ENCODE data around the gene SHISAL1.

Gene SHISAL1

GRCh38 chr22:44266796-44267760 lies 45.7 kb downstream of the SHISAL1 start:
- TF ChIP-seq EZH2 (IDR thresholded peaks at IDR 0.05; ENCODE audit: borderline replicate concordance, low read depth, low read length, severe bottlenecking) (no peak), CTCF (IDR thresholded peaks at IDR 0.05; ENCODE audit: borderline replicate concordance, extremely low read depth, low read length, poor library complexity, severe bottlenecking) (no peak)
- ATAC-seq (ENCODE audit: insufficient read depth, low read depth) (no peak), DNase-seq (no peak)
- H3K4me2 ChIP-seq (ENCODE audit: insufficient read depth, low read length), result no peak overlapping the region
- H3K4me1 ChIP-seq (ENCODE audit: insufficient read depth, low read length), result no peaks in the 10 kb centered on the region
- no peaks in the 10 kb centered on the region for H4K20me1 ChIP-seq (ENCODE audit: insufficient read depth, low read length)
- H3K36me3 ChIP-seq (ENCODE audit: insufficient read depth, low read length), result no peaks in the 10 kb centered on the region
- no peak overlapping the region for H2AFZ ChIP-seq (ENCODE audit: low read depth, low read length)
- no peak overlapping the region for H3K9ac ChIP-seq (ENCODE audit: low read depth, low read length)
- no peaks in the 10 kb centered on the region for H3K9me3 ChIP-seq (ENCODE audit: insufficient read depth, low read length, severe bottlenecking)
- no peak overlapping the region for H3K27ac ChIP-seq (ENCODE audit: low read length)
- no peaks in the 10 kb centered on the region for H3K79me2 ChIP-seq (ENCODE audit: insufficient read depth, low read length)
- H3K27me3 ChIP-seq (ENCODE audit: insufficient read depth, low read length, poor library complexity), result no peaks in the 10 kb centered on the region
- no peak overlapping the region for H3K4me3 ChIP-seq (ENCODE audit: low read depth in 1 of 2, low read length in 2 of 2)

GRCh38 chr22:44263547-44263946 lies 49.2 kb downstream of the SHISAL1 start:
- no peak overlapping the region for H3K9ac ChIP-seq (ENCODE audit: low read depth, low read length)

GRCh38 chr22:44261861-44262595 lies 50.7 kb downstream of the SHISAL1 start:
- Histone ChIP-seq H3K4me1 (ENCODE audit: insufficient read depth, low read length) (no peaks in the 10 kb centered on the region), H3K27me3 (ENCODE audit: insufficient read depth, low read length, poor library complexity) (no peaks in the 10 kb centered on the region), H3K4me3 (ENCODE audit: low read depth in 1 of 2, low read length in 2 of 2) (no peak overlapping the region), H3K79me2 (ENCODE audit: insufficient read depth, low read length) (no peaks in the 10 kb centered on the region), H3K9me3 (ENCODE audit: insufficient read depth, low read length, severe bottlenecking) (no peaks in the 10 kb centered on the region), H2AFZ (ENCODE audit: low read depth, low read length) (no peak overlapping the region), H4K20me1 (ENCODE audit: insufficient read depth, low read length) (no peaks in the 10 kb centered on the region), H3K27ac (ENCODE audit: low read length) (no peak overlapping the region), H3K36me3 (ENCODE audit: insufficient read depth, low read length) (no peaks in the 10 kb centered on the region), H3K9ac (ENCODE audit: low read depth, low read length) (no peak overlapping the region), H3K4me2 (ENCODE audit: insufficient read depth, low read length) (no peak overlapping the region)
- no peak for TF ChIP-seq CTCF (IDR thresholded peaks at IDR 0.05; ENCODE audit: borderline replicate concordance, extremely low read depth, low read length, poor library complexity, severe bottlenecking)
- TF ChIP-seq EZH2 (IDR thresholded peaks at IDR 0.05; ENCODE audit: borderline replicate concordance, low read depth, low read length, severe bottlenecking), result no peak
- DNase-seq, result no peak
- no peak for ATAC-seq (ENCODE audit: insufficient read depth, low read depth)

More at GRCh38 chr22:44263547-44263946, 49.2 kb downstream of the SHISAL1 start:
- ATAC-seq (ENCODE audit: insufficient read depth, low read depth) (no peak), DNase-seq (no peak)
- no peak overlapping the region for H3K4me3 ChIP-seq (ENCODE audit: low read depth in 1 of 2, low read length in 2 of 2)
- no peaks in the 10 kb centered on the region for H3K79me2 ChIP-seq (ENCODE audit: insufficient read depth, low read length)
- no peak overlapping the region for H2AFZ ChIP-seq (ENCODE audit: low read depth, low read length)
- H3K27ac ChIP-seq (ENCODE audit: low read length), result no peak overlapping the region
- no peak overlapping the region for H3K4me2 ChIP-seq (ENCODE audit: insufficient read depth, low read length)
- no peaks in the 10 kb centered on the region for H4K20me1 ChIP-seq (ENCODE audit: insufficient read depth, low read length)
- H3K4me1 ChIP-seq (ENCODE audit: insufficient read depth, low read length), result no peaks in the 10 kb centered on the region
- H3K36me3 ChIP-seq (ENCODE audit: insufficient read depth, low read length), result no peaks in the 10 kb centered on the region
- no peak for TF ChIP-seq EZH2 (IDR thresholded peaks at IDR 0.05; ENCODE audit: borderline replicate concordance, low read depth, low read length, severe bottlenecking)
- TF ChIP-seq CTCF (IDR thresholded peaks at IDR 0.05; ENCODE audit: borderline replicate concordance, extremely low read depth, low read length, poor library complexity, severe bottlenecking), result no peak
- H3K9me3 ChIP-seq (ENCODE audit: insufficient read depth, low read length, severe bottlenecking), result no peaks in the 10 kb centered on the region
- H3K27me3 ChIP-seq (ENCODE audit: insufficient read depth, low read length, poor library complexity), result no peaks in the 10 kb centered on the region
